NT2/D1 (cell line): Measurements from ENCODE around the gene UMODL1.

Experiments
- YY1 ChIP-seq: IDR thresholded peaks from 2 replicates; pipeline ENCODE4 v1.6.1; 2011; ENCODE audit not compliant: insufficient read length, insufficient read depth
- ZNF274 ChIP-seq: IDR thresholded peaks from 2 replicates; pipeline ENCODE4 v1.6.1; 2011; ENCODE audit warnings: mild to moderate bottlenecking, low read depth, low read length

DNA sequence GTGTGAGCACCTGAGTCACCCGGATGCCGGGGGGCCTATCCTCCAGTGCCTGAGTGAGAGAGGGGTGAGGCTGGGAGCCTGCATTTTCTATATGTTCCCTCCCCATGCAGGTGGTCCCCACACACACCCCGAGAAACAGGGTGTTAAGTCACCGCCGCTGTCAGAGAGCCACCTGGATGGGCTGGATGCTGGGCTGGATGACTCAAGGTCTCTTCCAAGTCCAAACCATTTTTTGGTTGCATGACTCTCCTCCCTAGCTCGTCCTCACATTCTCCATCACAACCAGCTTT is 2.9 kb upstream of the UMODL1 start:
- TF ChIP-seq ZNF274 (no peak), YY1 (no peak)
